ENCODE measurements around the gene HTR6.
A peak's percentile ranks its signal among the peaks of the same experiment; 100 is the strongest.

HTR6 gene

GRCh38 chr1:19728413-19729145, 63.9 kb downstream of the HTR6 start:
- DNase-seq, result peak in 1 of 2 experiments; percentile 15

GRCh38 chr1:19730232-19730631, 65.6 kb downstream of the HTR6 start:
- DNase-seq, result no peak

Measured in cerebellar nuclear complex (tissue), 1 donor.